ENCODE results near the gene PRKAG3. TPM values are rescaled to one million over a fixed set of nuclear protein-coding genes. Genes with fewer than 3 reads are reported as not detected.

PRKAG3 gene
- total RNA-seq, result not detected

GRCh38 chr2:218831378-218831990 lies at the start of gene PRKAG3:
PRKAG3 (minus strand) TSS chr2:218831803.
- H3K9me3 Mint-ChIP-seq, result no peaks in the 10 kb centered on the region
- ATAC-seq, result no peak
- no peak within 1 kb of the TSS for H3K27ac Mint-ChIP-seq
- DNase-seq (ENCODE audit: low spot score in 2 of 2), result no peak
- H3K36me3 Mint-ChIP-seq, result no peaks in the 10 kb centered on the region

GRCh38 chr2:218880859-218881594 lies 49.4 kb upstream of the PRKAG3 start:
- Mint-ChIP-seq H3K9me3 (no peaks in the 10 kb centered on the region), H3K27ac (no peak overlapping the region), H3K36me3 (peaks cover 5 to 7% of the 10 kb centered on the region in 2 donors)
- ATAC-seq, result no peak
- DNase-seq (ENCODE audit: low spot score in 2 of 2), result no peak

GRCh38 chr2:218880102-218880858 lies 48.7 kb upstream of the PRKAG3 start, which contains the start of gene WNT10A:
WNT10A (plus strand) TSS chr2:218880852; CDS start chr2:218880996, 144 bp downstream.
- H3K36me3 Mint-ChIP-seq, result peaks cover 5 to 7% of the 10 kb centered on the region in 2 donors
- DNase-seq (ENCODE audit: low spot score in 2 of 2), result peak; percentile 52 to 71
- H3K27ac Mint-ChIP-seq, result no peak within 1 kb of the TSS
- no peaks in the 10 kb centered on the region for H3K9me3 Mint-ChIP-seq
- peak; percentile 77 to 79 for ATAC-seq

GRCh38 chr2:218879776-218880101 lies 48.1 kb upstream of the PRKAG3 start:
- Mint-ChIP-seq H3K27ac (no peak overlapping the region), H3K9me3 (no peaks in the 10 kb centered on the region), H3K36me3 (peaks cover 4 to 5% of the 10 kb centered on the region in 2 donors)
- DNase-seq (ENCODE audit: low spot score in 2 of 2), result no peak
- ATAC-seq, result peak in 1 of 2 donors; percentile 6

- no peak overlapping the region for H3K27ac Mint-ChIP-seq
- no peaks in the 10 kb centered on the region for H3K36me3 Mint-ChIP-seq
- H3K9me3 Mint-ChIP-seq, result no peaks in the 10 kb centered on the region
- DNase-seq (ENCODE audit: low spot score in 2 of 2), result no peak
- no peak for ATAC-seq
These were observed 47.5 kb upstream of the PRKAG3 start for GRCh38 chr2:218878926-218879761.

GRCh38 chr2:218878486-218878885 lies 46.9 kb upstream of the PRKAG3 start:
- Mint-ChIP-seq H3K27ac (no peak overlapping the region), H3K9me3 (no peaks in the 10 kb centered on the region), H3K36me3 (no peaks in the 10 kb centered on the region)
- ATAC-seq (no peak), DNase-seq (ENCODE audit: low spot score in 2 of 2) (no peak)

- ATAC-seq (no peak), DNase-seq (ENCODE audit: low spot score in 2 of 2) (no peak)
- Mint-ChIP-seq H3K27ac (no peak overlapping the region), H3K9me3 (no peaks in the 10 kb centered on the region), H3K36me3 (no peaks in the 10 kb centered on the region)
These were observed 46.3 kb upstream of the PRKAG3 start for GRCh38 chr2:218877891-218878290.

GRCh38 chr2:218877331-218877730 lies 45.7 kb upstream of the PRKAG3 start:
- no peak overlapping the region for H3K27ac Mint-ChIP-seq
- no peak for ATAC-seq
- no peaks in the 10 kb centered on the region for H3K9me3 Mint-ChIP-seq
- no peak for DNase-seq (ENCODE audit: low spot score in 2 of 2)
- no peaks in the 10 kb centered on the region for H3K36me3 Mint-ChIP-seq

- H3K27ac Mint-ChIP-seq, result no peak overlapping the region
- peak; percentile 3 to 14 for ATAC-seq
These were observed 45.1 kb upstream of the PRKAG3 start for GRCh38 chr2:218876562-218877219.

GRCh38 chr2:218875692-218876246 lies 44.2 kb upstream of the PRKAG3 start:
- no peak for DNase-seq (ENCODE audit: low spot score in 2 of 2)
- H3K9me3 Mint-ChIP-seq, result no peaks in the 10 kb centered on the region
- ATAC-seq, result no peak
- H3K27ac Mint-ChIP-seq, result no peak overlapping the region
- H3K36me3 Mint-ChIP-seq, result peaks cover 0 to 4% of the 10 kb centered on the region in 2 donors

More at GRCh38 chr2:218876562-218877219, 45.1 kb upstream of the PRKAG3 start:
- no peaks in the 10 kb centered on the region for H3K9me3 Mint-ChIP-seq
- DNase-seq (ENCODE audit: low spot score in 2 of 2), result peak in 1 of 2 donors; percentile 79
- H3K36me3 Mint-ChIP-seq, result peaks cover 0 to 3% of the 10 kb centered on the region in 2 donors

- Mint-ChIP-seq H3K36me3 (peaks cover 0 to 4% of the 10 kb centered on the region in 2 donors), H3K27ac (no peak overlapping the region), H3K9me3 (no peaks in the 10 kb centered on the region)
- DNase-seq (ENCODE audit: low spot score in 2 of 2) (no peak), ATAC-seq (peak in 1 of 2 donors; percentile 31)
These were observed 42.0 kb upstream of the PRKAG3 start for GRCh38 chr2:218873359-218874194.

- Mint-ChIP-seq H3K36me3 (peaks cover 0 to 4% of the 10 kb centered on the region in 2 donors), H3K27ac (no peak overlapping the region), H3K9me3 (no peaks in the 10 kb centered on the region)
- ATAC-seq, result no peak
- no peak for DNase-seq (ENCODE audit: low spot score in 2 of 2)
These were observed 41.2 kb upstream of the PRKAG3 start for GRCh38 chr2:218872645-218873358.

GRCh38 chr2:218871345-218872302 lies 40.0 kb upstream of the PRKAG3 start:
- ATAC-seq, result no peak
- H3K36me3 Mint-ChIP-seq, result peaks cover 0 to 4% of the 10 kb centered on the region in 2 donors

GRCh38 chr2:218870984-218871344 lies 39.4 kb upstream of the PRKAG3 start:
- Mint-ChIP-seq H3K27ac (no peak overlapping the region), H3K9me3 (no peaks in the 10 kb centered on the region), H3K36me3 (peaks cover 0 to 4% of the 10 kb centered on the region in 2 donors)
- ATAC-seq (peak in 1 of 2 donors; percentile 11), DNase-seq (ENCODE audit: low spot score in 2 of 2) (no peak)

More at GRCh38 chr2:218871345-218872302, 40.0 kb upstream of the PRKAG3 start:
- DNase-seq (ENCODE audit: low spot score in 2 of 2), result no peak
- no peaks in the 10 kb centered on the region for H3K9me3 Mint-ChIP-seq
- no peak overlapping the region for H3K27ac Mint-ChIP-seq
